HEK293T (cell line): Measurements from ENCODE around the gene NNT.

ENCODE experiments used
- CTCF ChIA-PET: fragments of 350-600 bp; formaldehyde crosslinking; extraction: SDS; loops from one replicate; lab custom pipeline; 2021; ENCODE audit warnings: antibody characterized with exemption, inconsistent platforms; lab: Yijun Ruan, JAX
- POLR2A ChIA-PET: fragments of 350-600 bp; formaldehyde crosslinking; extraction: SDS; loops from one replicate; lab custom pipeline; 2020; ENCODE audit warnings: antibody characterized with exemption, inconsistent platforms; lab: Yijun Ruan, JAX
- DNase-seq: peaks from one replicate; pipeline ENCODE4 v3.0.0; 2012; ENCODE audit warnings: mixed read lengths; ENCODE audit errors: extremely low spot score
- ARNT ChIP-seq: fragments of 450-650 bp; IDR thresholded peaks from 2 replicates; pipeline ENCODE4 v1.6.1; 2017; ENCODE audit warnings: mild to moderate bottlenecking
- BHLHE40 ChIP-seq: fragments of 450-650 bp; IDR thresholded peaks from 2 replicates; pipeline ENCODE4 v1.6.1; 2016; ENCODE audit warnings: mild to moderate bottlenecking, moderate library complexity, borderline replicate concordance
- CTBP1 ChIP-seq: fragments of 450-650 bp; IDR thresholded peaks from 2 replicates; pipeline ENCODE4 v1.6.1; 2016; ENCODE audit warnings: borderline replicate concordance
- ELF4 ChIP-seq: fragments of 450-650 bp; IDR thresholded peaks from 2 replicates; pipeline ENCODE4 v1.6.1; 2017; ENCODE audit warnings: antibody characterized with exemption
- FOXA1 ChIP-seq: fragments of 450-650 bp; IDR thresholded peaks from 2 replicates; pipeline ENCODE4 v1.6.1; 2016; ENCODE audit warnings: mild to moderate bottlenecking
- FOXK2 ChIP-seq: fragments of 450-650 bp; IDR thresholded peaks from 2 replicates; pipeline ENCODE4 v1.6.1; 2016; ENCODE audit warnings: mild to moderate bottlenecking
- FOXM1 ChIP-seq: fragments of 450-650 bp; IDR thresholded peaks from 2 replicates; pipeline ENCODE4 v1.6.1; 2017; ENCODE audit warnings: mild to moderate bottlenecking, borderline replicate concordance
- HDGF ChIP-seq: fragments of 450-650 bp; IDR thresholded peaks from 2 replicates; pipeline ENCODE4 v1.6.1; 2017; ENCODE audit warnings: antibody characterized with exemption, borderline replicate concordance
- L3MBTL2 ChIP-seq: fragments of 450-650 bp; conservative IDR thresholded peaks from 2 replicates; pipeline ENCODE4 v1.6.1; 2016; ENCODE audit warnings: mild to moderate bottlenecking
- LEF1 ChIP-seq: fragments of 450-650 bp; IDR thresholded peaks from 2 replicates; pipeline ENCODE4 v1.6.1; 2017; ENCODE audit warnings: mild to moderate bottlenecking, borderline replicate concordance
- NFRKB ChIP-seq: fragments of 450-650 bp; IDR thresholded peaks from 2 replicates; pipeline ENCODE4 v1.6.1; 2016; ENCODE audit warnings: mild to moderate bottlenecking, moderate library complexity
- SP1 ChIP-seq: fragments of 450-650 bp; IDR thresholded peaks from 2 replicates; pipeline ENCODE4 v1.6.1; 2017
- SUZ12 ChIP-seq: fragments of 450-650 bp; IDR thresholded peaks from 2 replicates; pipeline ENCODE4 v1.6.1; 2016; ENCODE audit warnings: mild to moderate bottlenecking
- TARDBP ChIP-seq: fragments of 450-650 bp; IDR thresholded peaks from 2 replicates; pipeline ENCODE4 v1.6.1; 2016
- ZNF384 ChIP-seq: fragments of 450-650 bp; IDR thresholded peaks from 2 replicates; pipeline ENCODE4 v1.6.1; 2016
- TF ChIP-seq, protein P1 (sequence below): fragments of 450-650 bp; IDR thresholded peaks from 2 replicates; pipeline ENCODE4 v1.6.1; 2016

The NNT gene

DNA sequence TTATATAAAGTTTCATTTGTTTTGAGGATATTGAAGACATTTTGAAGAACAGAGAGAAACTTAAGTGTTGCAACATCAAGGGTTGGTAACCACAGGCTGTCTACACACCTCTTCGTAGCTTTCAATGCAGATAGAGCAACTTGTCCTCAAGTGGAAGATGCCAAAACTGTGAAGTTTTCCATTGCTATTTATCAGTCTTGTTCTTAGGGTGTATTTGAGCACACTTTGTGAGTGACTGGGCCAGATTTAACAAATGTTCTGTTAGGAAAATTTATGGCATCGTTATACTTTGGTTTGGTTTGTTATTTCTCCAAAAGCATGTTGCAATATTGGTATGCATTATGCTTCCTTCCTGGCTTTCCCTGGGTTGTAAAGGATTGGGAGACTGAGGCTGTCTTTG lies 31.6 kb downstream of the NNT start:
- TF ChIP-seq CTBP1, result no peak
- TF ChIP-seq ZNF384, result no peak
- no peak for TF ChIP-seq SUZ12
- TF ChIP-seq FOXA1, result no peak
- no peak for TF ChIP-seq HDGF
- no peak for TF ChIP-seq ELF4
- no peak for TF ChIP-seq FOXK2
- TF ChIP-seq, protein P1, sequence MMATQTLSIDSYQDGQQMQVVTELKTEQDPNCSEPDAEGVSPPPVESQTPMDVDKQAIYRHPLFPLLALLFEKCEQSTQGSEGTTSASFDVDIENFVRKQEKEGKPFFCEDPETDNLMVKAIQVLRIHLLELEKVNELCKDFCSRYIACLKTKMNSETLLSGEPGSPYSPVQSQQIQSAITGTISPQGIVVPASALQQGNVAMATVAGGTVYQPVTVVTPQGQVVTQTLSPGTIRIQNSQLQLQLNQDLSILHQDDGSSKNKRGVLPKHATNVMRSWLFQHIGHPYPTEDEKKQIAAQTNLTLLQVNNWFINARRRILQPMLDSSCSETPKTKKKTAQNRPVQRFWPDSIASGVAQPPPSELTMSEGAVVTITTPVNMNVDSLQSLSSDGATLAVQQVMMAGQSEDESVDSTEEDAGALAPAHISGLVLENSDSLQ, result no peak
- no peak for TF ChIP-seq L3MBTL2
- no peak for TF ChIP-seq TARDBP
- TF ChIP-seq FOXM1, result no peak
- DNase-seq, result no peak
- CTCF ChIA-PET, result no interaction called here
- POLR2A ChIA-PET, result no interaction called here

DNA sequence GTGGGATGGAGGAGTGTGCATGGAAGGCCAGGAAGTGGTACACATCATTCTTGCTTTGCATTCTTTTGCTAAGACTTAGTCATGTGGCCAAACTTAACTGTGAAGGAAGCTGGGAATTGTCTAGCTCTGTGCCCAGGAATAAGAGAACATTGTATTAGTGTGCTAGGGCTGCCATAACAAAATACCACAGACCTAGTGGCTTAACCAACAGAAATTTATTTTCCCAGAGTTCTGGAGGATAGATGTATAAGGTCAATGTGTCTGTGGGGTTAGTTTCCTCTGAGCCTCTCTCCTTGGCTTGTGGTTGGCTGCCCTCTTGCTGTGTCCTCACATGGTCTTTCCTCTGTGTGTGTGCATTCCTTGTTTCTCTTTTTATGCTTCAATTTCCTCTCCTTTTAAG lies 32.4 kb downstream of the NNT start:
- no peak for DNase-seq
- POLR2A ChIA-PET, result no interaction called here
- TF ChIP-seq L3MBTL2, result no peak
- no peak for TF ChIP-seq SUZ12
- no peak for TF ChIP-seq TARDBP
- no peak for TF ChIP-seq FOXK2
- no peak for TF ChIP-seq CTBP1
- TF ChIP-seq ARNT, result no peak
- TF ChIP-seq, protein P1, result no peak
- no peak for TF ChIP-seq ELF4
- TF ChIP-seq BHLHE40, result no peak
- no peak for TF ChIP-seq LEF1
- no peak for TF ChIP-seq HDGF
- TF ChIP-seq FOXA1, result no peak
- TF ChIP-seq NFRKB, result no peak
- no peak for TF ChIP-seq SP1
- TF ChIP-seq FOXM1, result no peak
- TF ChIP-seq ZNF384, result no peak
- CTCF ChIA-PET, result no interaction called here

DNA sequence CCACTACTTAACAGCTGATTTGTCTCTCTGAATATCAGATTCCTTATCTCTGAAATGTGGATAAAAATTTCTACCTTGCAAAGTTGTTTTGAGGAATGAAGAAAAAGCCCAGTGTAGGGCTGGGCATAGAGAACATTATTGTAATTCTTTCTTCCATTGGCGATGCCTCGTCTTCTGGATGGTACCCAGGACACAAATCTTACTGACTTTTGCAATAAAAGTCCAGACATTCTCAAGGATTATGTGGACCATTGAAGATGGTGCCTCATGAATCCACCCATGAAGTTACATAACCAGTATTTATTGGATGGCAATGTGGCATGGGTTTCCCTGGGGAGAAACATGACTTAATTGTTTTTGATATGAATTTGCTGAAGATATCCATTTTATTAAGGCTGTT lies 33.1 kb downstream of the NNT start:
- no peak for TF ChIP-seq NFRKB
- ChIA-PET CTCF (no interaction called here), POLR2A (no interaction called here)
- DNase-seq, result no peak

DNA sequence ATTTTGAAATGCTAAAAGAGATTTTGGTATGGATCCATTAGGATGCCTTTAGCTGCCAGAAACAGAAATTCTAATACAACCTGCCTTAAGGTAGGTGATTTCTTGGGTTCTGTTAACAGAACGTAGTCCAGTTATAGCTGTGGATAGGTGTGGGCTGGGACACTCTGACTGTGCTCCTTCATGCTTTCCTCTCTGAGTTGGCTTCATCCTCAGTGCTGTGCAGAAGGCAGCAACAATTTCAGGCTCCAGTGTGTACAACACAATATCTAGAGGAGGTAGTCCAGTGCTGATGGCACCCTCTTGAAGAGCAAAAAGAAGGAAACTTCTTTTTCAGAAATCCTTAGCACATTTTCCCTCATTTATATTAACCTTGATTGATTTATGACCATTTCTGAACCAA lies 34.4 kb downstream of the NNT start:
- ChIA-PET POLR2A (no interaction called here), CTCF (no interaction called here)
- DNase-seq, result no peak
- TF ChIP-seq SUZ12 (no peak), FOXA1 (no peak), LEF1 (no peak), CTBP1 (no peak), FOXK2 (no peak), FOXM1 (no peak), ZNF384 (no peak), L3MBTL2 (no peak), NFRKB (no peak), TARDBP (no peak), BHLHE40 (no peak), ELF4 (no peak), HDGF (no peak), SP1 (no peak), ARNT (no peak)
- TF ChIP-seq, protein P1, result no peak

DNA sequence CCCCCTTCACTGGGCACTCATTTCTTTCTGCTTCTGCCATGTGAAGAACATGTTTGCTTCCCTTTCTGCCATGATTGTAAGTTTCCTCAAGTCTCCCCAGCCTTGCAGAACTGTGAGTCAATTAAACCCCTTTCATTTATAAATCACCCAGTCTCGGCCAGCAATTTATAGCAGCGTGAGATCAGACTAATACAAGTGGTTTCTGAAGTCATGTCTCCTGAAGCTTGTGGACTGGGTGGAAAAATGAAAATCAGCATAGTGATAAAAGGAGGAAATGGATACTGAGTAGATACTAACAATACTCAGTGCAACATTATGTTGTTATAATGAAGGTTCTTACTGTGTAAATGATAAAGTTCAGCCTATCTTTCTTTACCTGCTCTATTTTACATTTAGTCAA lies 35.1 kb downstream of the NNT start:
- POLR2A ChIA-PET, result no interaction called here
- DNase-seq, result no peak
- TF ChIP-seq ZNF384 (no peak), FOXK2 (no peak), ELF4 (no peak), FOXA1 (no peak), FOXM1 (no peak), SUZ12 (no peak), HDGF (no peak), CTBP1 (no peak), ARNT (no peak), L3MBTL2 (no peak), NFRKB (no peak), BHLHE40 (no peak), TARDBP (no peak), LEF1 (no peak)
- TF ChIP-seq, protein P1, result no peak
- CTCF ChIA-PET, result no interaction called here

DNA sequence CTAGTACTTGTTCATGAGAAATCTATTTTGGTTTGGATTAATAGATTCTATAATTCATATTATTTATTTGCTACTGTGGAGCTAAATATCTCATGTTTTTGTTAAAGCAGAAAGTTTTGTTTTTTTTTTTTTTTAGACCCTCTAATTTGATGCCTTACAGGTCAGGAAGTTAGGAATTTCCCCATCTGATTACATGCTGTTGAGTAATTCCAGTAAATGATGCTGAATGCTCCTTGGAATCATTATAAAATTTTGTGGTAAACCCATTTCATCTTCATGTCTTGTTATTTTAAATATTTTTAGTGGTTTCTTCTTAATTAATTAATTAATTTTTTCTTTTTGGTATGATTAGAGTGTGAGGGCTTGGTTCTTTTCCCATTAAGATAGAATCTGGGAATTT lies 35.6 kb downstream of the NNT start:
- ChIA-PET POLR2A (no interaction called here), CTCF (no interaction called here)
- TF ChIP-seq, protein P1, result no peak
- TF ChIP-seq FOXK2, result no peak
- TF ChIP-seq ELF4, result no peak
- no peak for TF ChIP-seq SUZ12
- no peak for TF ChIP-seq NFRKB
- TF ChIP-seq CTBP1, result no peak
- TF ChIP-seq ARNT, result no peak
- no peak for TF ChIP-seq LEF1
- no peak for TF ChIP-seq FOXM1
- no peak for TF ChIP-seq TARDBP
- no peak for TF ChIP-seq ZNF384
- no peak for DNase-seq
